ENCODE results near the gene CCDC85B.

Gene CCDC85B

GRCh38 chr11:65879617-65880016, 10.9 kb upstream of the CCDC85B start, which contains the start of gene CTSW:
CTSW (plus strand) TSS chr11:65879837; CDS start chr11:65879855, 18 bp downstream.
- H3K4me3 ChIP-seq (ENCODE audit: low read depth, low read length), result peak within 1 kb of the TSS; percentile 69
- peak; percentile 81 for DNase-seq (ENCODE audit: low read depth)
- no peak; the same call in 1 of the 2 replicates for TF ChIP-seq MYC (IDR thresholded peaks at IDR 0.05; ENCODE audit: low read depth, low read length)
- no peak for TF ChIP-seq CTCF (IDR thresholded peaks at IDR 0.05; ENCODE audit: low read depth, low read length)
- TF ChIP-seq MAX (IDR thresholded peaks at IDR 0.05; ENCODE audit: low read depth, low read length), result no peak
- TF ChIP-seq POLR2A (IDR thresholded peaks at IDR 0.05; ENCODE audit: extremely low read depth, insufficient read length), result peak; percentile 15

GRCh38 chr11:65880027-65880426, 10.4 kb upstream of the CCDC85B start:
- peak overlapping the region; percentile 69 for H3K4me3 ChIP-seq (ENCODE audit: low read depth, low read length)
- DNase-seq (ENCODE audit: low read depth), result no peak
- TF ChIP-seq POLR2A (IDR thresholded peaks at IDR 0.05; ENCODE audit: extremely low read depth, insufficient read length), result no peak
- no peak for TF ChIP-seq MYC (IDR thresholded peaks at IDR 0.05; ENCODE audit: low read depth, low read length)
- no peak for TF ChIP-seq CTCF (IDR thresholded peaks at IDR 0.05; ENCODE audit: low read depth, low read length)
- no peak for TF ChIP-seq MAX (IDR thresholded peaks at IDR 0.05; ENCODE audit: low read depth, low read length)

- 0 out of 2 replicates have a peak, but pooled peaks have one; percentile 17 for TF ChIP-seq MYC (IDR thresholded peaks at IDR 0.05; ENCODE audit: low read depth, low read length)
- TF ChIP-seq MAX (IDR thresholded peaks at IDR 0.05; ENCODE audit: low read depth, low read length), result no peak
- no peak for TF ChIP-seq POLR2A (IDR thresholded peaks at IDR 0.05; ENCODE audit: extremely low read depth, insufficient read length)
- peak overlapping the region; percentile 41 for H3K4me3 ChIP-seq (ENCODE audit: low read depth, low read length)
- peak; percentile 76 for DNase-seq (ENCODE audit: low read depth)
Measured at GRCh38 chr11:65880844-65881421, 9.5 kb upstream of the CCDC85B start.

GRCh38 chr11:65882120-65883057, 8.1 kb upstream of the CCDC85B start:
- no peak overlapping the region for H3K4me3 ChIP-seq (ENCODE audit: low read depth, low read length)
- no peak for TF ChIP-seq CTCF (IDR thresholded peaks at IDR 0.05; ENCODE audit: low read depth, low read length)
- no peak for TF ChIP-seq MAX (IDR thresholded peaks at IDR 0.05; ENCODE audit: low read depth, low read length)
- TF ChIP-seq POLR2A (IDR thresholded peaks at IDR 0.05; ENCODE audit: extremely low read depth, insufficient read length), result no peak
- no peak for TF ChIP-seq MYC (IDR thresholded peaks at IDR 0.05; ENCODE audit: low read depth, low read length)
- no peak for DNase-seq (ENCODE audit: low read depth)

- no peak for TF ChIP-seq CTCF (IDR thresholded peaks at IDR 0.05; ENCODE audit: low read depth, low read length)
- TF ChIP-seq MAX (IDR thresholded peaks at IDR 0.05; ENCODE audit: low read depth, low read length), result no peak
- no peak for TF ChIP-seq MYC (IDR thresholded peaks at IDR 0.05; ENCODE audit: low read depth, low read length)
- TF ChIP-seq POLR2A (IDR thresholded peaks at IDR 0.05; ENCODE audit: extremely low read depth, insufficient read length), result no peak
- no peak overlapping the region for H3K4me3 ChIP-seq (ENCODE audit: low read depth, low read length)
- DNase-seq (ENCODE audit: low read depth), result no peak
Measured at GRCh38 chr11:65883058-65883761, 7.3 kb upstream of the CCDC85B start.
